HUES48 (cell line): ENCODE data around the gene C16orf95.

Experiments
- H3K27ac ChIP-seq: one replicate; pipeline ENCODE4 v1.7.0; 2013; ENCODE audit warnings: low read depth, low read length, inconsistent platforms
- H3K27me3 ChIP-seq: 2 replicates; pipeline ENCODE4 v1.6.1; 2013; ENCODE audit warnings: mild to moderate bottlenecking, low read length; ENCODE audit not compliant: control insufficient read depth, insufficient read depth
- H3K36me3 ChIP-seq: 2 replicates; pipeline ENCODE4 v1.6.1; 2013; ENCODE audit warnings: low read length; ENCODE audit not compliant: control insufficient read depth, insufficient read depth
- H3K4me1 ChIP-seq: 2 replicates; pipeline ENCODE4 v1.6.1; 2013; ENCODE audit warnings: mild to moderate bottlenecking, low read length; ENCODE audit not compliant: control insufficient read depth, insufficient read depth
- H3K4me3 ChIP-seq: 2 replicates; pipeline ENCODE4 v1.5.1; 2013; ENCODE audit warnings: mild to moderate bottlenecking, low read depth, low read length
- H3K9ac ChIP-seq: 2 replicates; pipeline ENCODE4 v1.6.1; 2013; ENCODE audit warnings: mild to moderate bottlenecking, low read depth, low read length, moderate library complexity
- H3K9me3 ChIP-seq: 2 replicates; pipeline ENCODE4 v1.6.1; 2013; ENCODE audit warnings: low read length; ENCODE audit not compliant: control insufficient read depth, insufficient read depth

C16orf95 gene

DNA sequence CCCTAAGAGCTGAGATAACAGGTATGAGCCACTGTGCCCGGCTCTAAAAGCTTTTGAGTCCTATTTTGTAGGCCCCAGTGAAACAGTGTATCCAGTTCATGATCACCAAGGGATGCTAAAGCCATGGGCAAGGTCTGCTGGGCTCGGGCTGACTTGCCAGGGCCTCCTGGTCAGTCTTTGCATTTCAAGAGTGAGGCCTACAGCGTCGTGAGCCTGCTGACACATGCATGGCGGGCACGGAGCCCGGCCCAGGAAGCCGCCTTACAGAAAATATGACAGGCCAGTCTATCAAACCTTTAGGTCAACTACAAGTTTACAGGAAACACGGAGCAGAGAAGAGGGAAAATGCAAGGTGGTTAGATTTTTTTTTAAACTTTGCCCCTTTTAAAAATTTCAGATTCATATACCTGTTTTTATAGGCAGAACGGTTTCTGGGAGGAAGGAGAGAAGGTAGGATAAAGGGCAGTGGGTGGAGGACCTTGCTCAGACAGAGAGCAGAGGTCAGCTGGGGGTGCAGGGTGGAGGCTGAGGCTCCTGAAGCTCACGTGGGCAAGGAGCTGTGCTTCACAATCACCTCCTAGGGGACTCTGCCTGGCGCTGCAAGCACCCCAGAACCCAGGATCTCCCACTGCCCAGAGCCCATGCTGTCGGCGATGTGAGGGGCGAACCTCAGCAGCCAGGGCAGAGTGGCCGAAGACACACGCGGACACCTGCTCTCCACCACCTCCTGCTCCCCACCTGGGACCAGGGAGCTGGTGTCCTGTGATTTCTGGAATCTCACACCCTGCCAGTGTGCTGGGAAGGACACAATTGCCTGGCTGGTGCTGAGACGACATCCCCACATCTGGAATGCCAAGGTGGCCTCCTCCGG, 21.3 kb downstream of the C16orf95 start:
- Histone ChIP-seq H3K4me3 (no peak overlapping the region), H3K9me3 (0 out of 2 replicates have a peak, but pooled peaks cover 7% of the 10 kb centered on the region), H3K4me1 (no peaks in the 10 kb centered on the region), H3K27ac (no peak overlapping the region), H3K27me3 (no peaks in the 10 kb centered on the region), H3K9ac (no peak overlapping the region), H3K36me3 (no peaks in the 10 kb centered on the region)

DNA sequence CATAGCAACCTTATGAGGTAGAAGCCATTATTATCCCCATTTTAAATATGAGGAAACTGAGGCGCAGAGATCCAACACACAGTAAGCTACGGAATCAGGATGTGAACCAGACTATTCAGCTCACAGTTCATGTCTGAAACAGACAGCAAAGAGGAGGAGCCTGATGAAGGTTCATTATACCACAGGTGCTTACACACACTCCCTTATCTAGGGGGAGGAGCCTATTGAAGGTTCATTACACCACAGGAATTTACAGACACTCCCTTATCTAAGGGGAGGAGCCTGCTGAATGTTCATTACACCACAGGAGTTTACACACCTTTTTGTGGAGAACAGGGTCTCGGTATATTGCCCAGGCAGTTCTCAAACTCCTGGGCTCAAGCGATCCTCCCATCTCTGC, 21.9 kb downstream of the C16orf95 start:
- Histone ChIP-seq H3K9me3 (0 out of 2 replicates have a peak, but pooled peaks cover 7% of the 10 kb centered on the region), H3K4me3 (no peak overlapping the region), H3K36me3 (no peaks in the 10 kb centered on the region), H3K4me1 (no peaks in the 10 kb centered on the region), H3K27ac (no peak overlapping the region), H3K27me3 (no peaks in the 10 kb centered on the region), H3K9ac (no peak overlapping the region)

DNA sequence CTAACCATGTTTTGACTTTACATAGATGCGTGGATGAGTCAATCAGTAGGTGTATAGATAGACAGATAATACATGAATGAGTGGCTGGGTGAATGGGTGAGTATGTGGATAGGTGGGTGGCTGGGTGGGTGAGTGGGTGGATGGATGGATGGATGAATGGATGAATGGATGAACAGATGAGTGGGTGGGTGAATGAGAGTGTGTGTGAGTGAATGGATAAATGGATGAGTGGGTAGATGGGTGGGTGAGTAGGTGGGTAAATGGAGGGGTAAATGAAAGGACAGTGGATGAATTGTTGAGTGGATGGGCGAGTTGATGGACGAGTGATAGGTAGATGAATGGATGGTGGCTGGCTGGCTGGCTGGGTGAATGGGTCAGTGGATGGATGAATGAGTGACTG, 23.2 kb downstream of the C16orf95 start:
- Histone ChIP-seq H3K36me3 (no peaks in the 10 kb centered on the region), H3K4me3 (no peak overlapping the region), H3K4me1 (no peaks in the 10 kb centered on the region), H3K9ac (no peak overlapping the region), H3K27me3 (no peaks in the 10 kb centered on the region), H3K27ac (no peak overlapping the region), H3K9me3 (0 out of 2 replicates have a peak, but pooled peaks cover 7% of the 10 kb centered on the region)

DNA sequence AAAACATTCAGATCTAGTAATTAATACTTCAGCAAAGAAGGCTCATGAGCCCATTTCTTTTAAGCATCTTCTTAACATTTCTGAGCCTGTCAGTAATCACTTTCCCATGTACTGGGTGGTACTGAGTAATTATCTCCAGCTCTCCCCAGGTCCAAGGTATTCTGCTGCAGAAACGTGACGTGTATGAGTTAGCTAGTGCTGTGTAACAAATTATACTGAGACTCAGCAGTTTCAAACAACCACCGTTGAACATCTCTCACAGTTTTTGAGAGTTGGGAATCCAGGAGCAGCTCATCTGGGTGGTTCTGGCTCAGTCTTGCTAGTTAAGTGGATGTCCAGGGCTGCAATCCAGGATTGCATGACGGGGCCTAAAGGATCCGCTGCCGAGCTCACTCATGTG, 25.2 kb downstream of the C16orf95 start:
- Histone ChIP-seq H3K27ac (no peak overlapping the region), H3K27me3 (no peaks in the 10 kb centered on the region), H3K9ac (no peak overlapping the region), H3K4me1 (no peaks in the 10 kb centered on the region), H3K4me3 (no peak overlapping the region), H3K36me3 (no peaks in the 10 kb centered on the region), H3K9me3 (0 out of 2 replicates have a peak, but pooled peaks cover 7% of the 10 kb centered on the region)

DNA sequence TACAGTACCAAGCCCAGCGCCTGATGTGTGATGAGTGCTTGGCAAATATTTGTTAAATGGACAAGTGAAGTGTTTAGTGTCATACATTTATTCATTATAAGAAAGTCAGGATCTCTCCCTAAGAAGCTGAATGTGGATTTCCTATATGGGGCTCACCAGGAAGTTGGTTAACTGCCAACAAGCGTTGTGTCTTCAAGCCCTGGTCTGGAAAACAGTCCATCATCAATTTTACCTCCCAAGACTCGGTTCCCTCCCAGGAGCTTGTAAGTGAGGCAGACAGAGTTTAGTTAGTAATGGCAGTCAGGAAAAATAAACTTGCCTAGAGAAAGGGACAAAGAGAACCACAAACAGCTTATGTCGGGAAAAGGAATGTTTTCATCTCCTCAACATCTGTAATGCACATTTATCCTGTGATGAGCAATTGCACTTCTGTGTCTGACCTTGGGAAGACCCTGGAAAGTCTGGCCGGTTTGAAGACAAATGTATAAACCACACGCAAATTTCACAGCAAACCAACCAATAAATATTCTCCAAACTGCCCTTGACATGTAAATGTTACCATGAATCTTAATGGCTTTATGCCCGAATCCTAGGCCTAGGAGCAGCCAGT, 28.3 kb downstream of the C16orf95 start:
- Histone ChIP-seq H3K27ac (no peak overlapping the region), H3K4me1 (no peaks in the 10 kb centered on the region), H3K36me3 (no peaks in the 10 kb centered on the region), H3K4me3 (no peak overlapping the region), H3K27me3 (no peaks in the 10 kb centered on the region), H3K9me3 (0 out of 2 replicates have a peak, but pooled peaks cover 7% of the 10 kb centered on the region), H3K9ac (no peak overlapping the region)

DNA sequence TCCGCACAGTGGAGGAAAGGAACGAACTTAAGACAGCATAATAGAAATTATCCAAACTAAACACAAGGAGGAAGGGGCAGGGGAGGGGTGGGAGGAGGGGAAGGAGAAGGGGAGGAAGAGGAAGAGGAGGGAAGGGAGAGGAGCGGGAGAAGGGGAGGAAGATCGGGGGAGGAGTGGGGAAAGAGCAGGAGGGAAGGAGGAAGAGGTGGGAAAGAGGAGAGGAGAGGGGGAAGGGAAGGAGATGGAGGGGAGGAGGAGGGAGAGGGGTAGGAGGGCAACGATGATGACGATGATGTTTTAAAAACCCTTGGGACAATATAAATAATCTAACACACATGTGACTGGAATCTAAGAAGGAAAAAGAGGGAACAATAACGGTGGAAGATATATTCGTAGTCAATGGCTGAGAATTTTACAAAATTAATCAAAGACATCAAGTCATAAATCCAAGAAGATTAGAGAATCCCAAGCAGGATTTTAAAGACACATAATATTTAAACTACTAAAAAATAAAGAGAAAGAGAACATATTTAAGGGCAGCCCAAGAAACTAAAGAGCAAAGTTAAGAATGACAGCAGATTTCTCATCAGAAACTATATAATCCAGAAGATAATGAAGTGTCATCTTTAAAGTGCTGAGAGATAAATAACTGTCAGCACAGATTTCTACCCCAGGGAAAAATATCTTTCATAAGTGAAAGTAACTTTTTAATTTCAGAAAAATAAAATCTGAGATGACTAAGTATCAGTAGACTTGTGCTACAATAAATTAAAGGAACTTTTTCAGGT, 30.2 kb downstream of the C16orf95 start:
- Histone ChIP-seq H3K9ac (no peak overlapping the region), H3K9me3 (0 out of 2 replicates have a peak, but pooled peaks cover 4% of the 10 kb centered on the region), H3K36me3 (no peaks in the 10 kb centered on the region), H3K4me3 (no peak overlapping the region), H3K27me3 (no peaks in the 10 kb centered on the region), H3K27ac (no peak overlapping the region), H3K4me1 (no peaks in the 10 kb centered on the region)

DNA sequence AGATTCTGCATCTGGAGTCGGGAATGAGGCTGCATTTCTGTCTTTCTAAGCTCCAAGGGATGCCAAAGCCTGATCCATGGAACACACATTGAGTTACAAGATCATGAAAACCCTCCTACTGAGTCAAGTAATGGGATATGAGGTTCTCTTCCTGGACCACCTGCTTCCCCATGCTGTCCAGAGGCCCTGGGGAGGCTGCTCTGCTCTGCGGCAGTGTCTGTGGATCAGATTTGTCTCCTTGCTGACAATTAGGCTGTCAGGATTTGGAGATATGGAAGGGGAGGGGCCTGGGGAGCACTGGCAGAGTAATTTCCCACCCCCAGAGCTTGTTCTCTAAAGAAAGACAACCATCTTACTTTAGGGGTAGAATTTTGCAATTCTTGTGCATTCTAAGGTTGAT, 33.0 kb downstream of the C16orf95 start:
- Histone ChIP-seq H3K9me3 (no peaks in the 10 kb centered on the region), H3K27ac (no peak overlapping the region), H3K4me3 (no peak overlapping the region), H3K9ac (no peak overlapping the region), H3K4me1 (no peaks in the 10 kb centered on the region), H3K27me3 (0 out of 2 replicates have a peak, but pooled peaks cover 2% of the 10 kb centered on the region), H3K36me3 (no peaks in the 10 kb centered on the region)

DNA sequence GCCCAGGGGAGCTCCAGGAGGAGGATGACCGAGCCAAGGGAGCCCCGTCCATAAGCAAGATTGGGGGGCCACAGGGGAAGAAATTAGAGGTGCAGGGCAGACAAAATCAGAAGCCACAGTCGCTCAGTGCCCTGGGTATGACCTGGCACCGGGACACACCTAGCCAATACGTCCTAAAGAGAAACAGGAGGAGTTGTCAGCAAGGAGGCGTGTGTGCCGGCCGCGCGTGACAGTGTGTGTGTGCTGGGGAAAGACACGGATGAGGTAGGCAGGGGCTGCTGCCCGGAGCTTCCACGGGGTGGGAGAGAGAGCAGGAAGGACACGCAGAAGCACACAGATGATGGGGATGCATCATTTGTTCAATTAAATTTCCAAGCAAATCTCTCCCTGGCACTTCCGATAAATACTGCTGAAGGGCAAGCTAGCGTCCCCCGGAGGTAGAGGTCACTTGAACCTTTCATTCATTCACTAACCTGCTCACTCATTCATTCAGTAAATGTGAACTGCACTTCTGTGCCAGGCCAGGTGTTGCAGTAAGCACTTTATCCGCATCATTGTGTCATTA, 38.0 kb downstream of the C16orf95 start:
- H3K36me3 ChIP-seq: no peaks in the 10 kb centered on the region
- H3K9me3 ChIP-seq: no peaks in the 10 kb centered on the region
- H3K27ac ChIP-seq: no peak overlapping the region
- H3K4me1 ChIP-seq: no peaks in the 10 kb centered on the region
- H3K27me3 ChIP-seq: 0 out of 2 replicates have a peak, but pooled peaks cover 5% of the 10 kb centered on the region
- no peak overlapping the region for H3K4me3 ChIP-seq
- no peak overlapping the region for H3K9ac ChIP-seq

DNA sequence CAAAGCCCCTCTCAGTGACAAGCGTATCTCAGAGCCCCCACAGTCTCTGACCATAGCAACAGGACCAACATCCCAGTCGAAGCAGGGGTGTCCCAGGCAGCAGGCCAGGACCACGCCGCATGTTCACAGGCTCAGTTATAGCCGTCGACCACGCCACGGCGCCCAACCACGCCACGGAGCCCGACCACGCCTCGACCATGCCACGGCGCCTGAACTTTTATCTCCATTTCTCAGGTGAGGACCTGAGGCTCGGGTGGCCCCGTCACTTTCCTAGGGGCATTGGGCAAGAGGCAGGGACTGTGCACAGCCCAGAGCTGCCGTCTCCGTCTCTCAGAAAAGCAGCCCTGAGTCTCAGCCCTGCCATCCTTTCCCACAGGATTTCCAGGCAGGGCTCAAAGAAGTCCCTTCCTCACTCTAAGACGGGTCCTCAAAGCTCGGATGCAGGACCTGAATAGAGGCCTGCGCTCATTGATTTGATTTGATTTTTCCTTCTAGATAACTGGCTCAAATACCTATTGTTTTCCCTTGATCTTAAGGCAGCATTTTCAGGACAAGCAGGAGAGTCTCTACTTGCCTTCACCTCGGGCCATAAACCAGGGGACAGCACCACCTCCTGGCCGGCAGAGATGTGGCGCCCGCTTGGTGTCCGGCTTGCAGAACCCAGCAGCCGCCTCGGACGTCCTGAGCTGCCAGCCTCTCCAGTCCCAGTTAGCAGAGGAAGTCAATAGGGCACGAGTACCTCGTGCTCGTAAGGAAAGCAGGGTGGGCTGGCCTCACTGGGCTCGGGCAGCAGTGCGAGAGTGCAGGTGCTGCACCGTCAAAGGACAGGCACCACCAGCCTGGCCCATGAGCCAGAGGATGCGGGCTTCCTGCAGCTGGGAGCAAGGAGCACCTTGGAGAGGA, 38.8 kb downstream of the C16orf95 start:
- H3K27me3 ChIP-seq: 0 out of 2 replicates have a peak, but pooled peaks cover 5% of the 10 kb centered on the region
- H3K4me1 ChIP-seq: no peaks in the 10 kb centered on the region
- no peak overlapping the region for H3K4me3 ChIP-seq
- no peak overlapping the region for H3K9ac ChIP-seq
- no peaks in the 10 kb centered on the region for H3K9me3 ChIP-seq
- H3K27ac ChIP-seq: no peak overlapping the region
- no peaks in the 10 kb centered on the region for H3K36me3 ChIP-seq

DNA sequence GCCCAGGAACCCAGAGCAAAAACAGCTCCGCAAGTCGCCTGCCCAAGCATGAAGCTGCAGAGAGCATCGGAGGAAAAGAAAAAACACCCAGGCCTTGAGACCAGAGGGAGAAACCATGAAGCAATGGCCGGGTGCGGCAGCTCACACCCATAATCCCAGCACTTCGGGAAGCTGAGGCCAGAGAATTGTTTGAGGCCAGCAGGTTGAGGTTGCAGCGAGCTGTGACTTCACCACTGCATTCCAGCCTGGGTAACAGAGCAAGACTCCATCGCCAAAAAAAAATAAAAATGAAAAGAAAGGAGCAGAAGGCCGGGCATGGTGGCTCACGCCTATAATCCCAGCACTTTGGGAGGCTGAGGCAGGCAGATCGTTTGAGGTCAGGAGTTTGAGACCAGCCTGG, 40.3 kb downstream of the C16orf95 start:
- no peaks in the 10 kb centered on the region for H3K36me3 ChIP-seq
- 0 out of 2 replicates have a peak, but pooled peaks cover 5% of the 10 kb centered on the region for H3K27me3 ChIP-seq
- no peaks in the 10 kb centered on the region for H3K9me3 ChIP-seq
- H3K4me3 ChIP-seq: no peak overlapping the region
- H3K9ac ChIP-seq: no peak overlapping the region
- no peak overlapping the region for H3K27ac ChIP-seq
- H3K4me1 ChIP-seq: no peaks in the 10 kb centered on the region
